Measurements from ENCODE around the gene CARD19. TPM values are rescaled to one million over a fixed set of nuclear protein-coding genes. Genes with fewer than 3 reads are reported as not detected.

The CARD19 gene
- total and polyA plus RNA-seq, 11 donors, result 24.2 to 46.2 (median 30.5) TPM

- no peak for TF ChIP-seq POLR2A (IDR thresholded peaks at IDR 0.05)
- Histone ChIP-seq H3K9me3 (no peaks in the 10 kb centered on the region), H3K4me1 (peaks cover 4 to 72% (median 44%) of the 10 kb centered on the region in 12 donors), H3K27ac (no peak overlapping the region), H3K4me3 (no peak overlapping the region), H3K36me3 (peaks cover 0 to 70% (median 44%) of the 10 kb centered on the region in 9 donors), H3K27me3 (no peaks in the 10 kb centered on the region)
- WGBS, 4 donors, result 91 to 95% (median 94%) methylated on average over 13 to 16 of the region's 16 CpGs
- ATAC-seq (no peak), DNase-seq (peak in 2 of 5 donors; percentile 22 to 33)
- intact Hi-C loops (cut with DNase I), result no loop called here
These were observed 28.8 kb downstream of the CARD19 start for GRCh38 chr9:93124793-93125192.

DNA sequence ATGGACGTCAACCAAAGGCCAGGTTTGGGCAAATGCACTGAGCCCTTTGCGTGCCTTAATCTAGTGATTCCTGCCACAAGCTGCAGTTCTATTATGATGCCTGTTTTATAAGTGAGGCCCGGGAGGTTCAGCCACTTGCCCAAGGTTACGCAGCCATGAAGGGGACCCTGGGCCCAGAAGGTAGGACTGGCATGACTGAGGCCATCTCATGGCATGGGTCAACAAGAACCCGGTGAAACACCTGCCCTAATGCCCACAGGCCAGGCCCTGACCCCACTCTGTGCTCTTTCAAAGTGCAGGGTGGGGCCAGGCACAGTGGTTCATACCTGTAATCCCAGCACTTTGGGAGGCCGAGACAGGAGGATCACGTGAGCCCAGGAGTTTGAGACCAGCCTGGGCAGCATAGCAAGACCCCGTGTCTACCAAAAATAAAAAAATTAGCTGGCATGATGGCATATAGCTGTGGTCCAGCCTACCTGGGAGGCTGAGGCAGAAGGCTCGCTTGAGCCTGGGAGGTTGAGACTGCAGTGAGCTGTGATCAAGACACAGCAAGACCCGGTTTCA lies 29.4 kb downstream of the CARD19 start:
- H3K4me3 ChIP-seq, result no peak overlapping the region
- H3K4me1 ChIP-seq, result peaks cover 8 to 72% (median 44%) of the 10 kb centered on the region in 12 donors
- DNase-seq, result peak in 1 of 5 donors; percentile 9
- no peaks in the 10 kb centered on the region for H3K27me3 ChIP-seq
- WGBS, 4 donors, result 95 to 96% (median 96%) methylated on average over 10 of the region's 10 CpGs
- H3K36me3 ChIP-seq, result peaks cover 0 to 74% (median 44%) of the 10 kb centered on the region in 9 donors
- peak overlapping the region in 1 of 12 donors; percentile 47 for H3K27ac ChIP-seq
- ATAC-seq, result no peak
- no peak for TF ChIP-seq POLR2A (IDR thresholded peaks at IDR 0.05)
- TF ChIP-seq CTCF (IDR thresholded peaks at IDR 0.05), result no peak
- intact Hi-C loops (cut with DNase I), result no loop called here
- no peaks in the 10 kb centered on the region for H3K9me3 ChIP-seq

DNA sequence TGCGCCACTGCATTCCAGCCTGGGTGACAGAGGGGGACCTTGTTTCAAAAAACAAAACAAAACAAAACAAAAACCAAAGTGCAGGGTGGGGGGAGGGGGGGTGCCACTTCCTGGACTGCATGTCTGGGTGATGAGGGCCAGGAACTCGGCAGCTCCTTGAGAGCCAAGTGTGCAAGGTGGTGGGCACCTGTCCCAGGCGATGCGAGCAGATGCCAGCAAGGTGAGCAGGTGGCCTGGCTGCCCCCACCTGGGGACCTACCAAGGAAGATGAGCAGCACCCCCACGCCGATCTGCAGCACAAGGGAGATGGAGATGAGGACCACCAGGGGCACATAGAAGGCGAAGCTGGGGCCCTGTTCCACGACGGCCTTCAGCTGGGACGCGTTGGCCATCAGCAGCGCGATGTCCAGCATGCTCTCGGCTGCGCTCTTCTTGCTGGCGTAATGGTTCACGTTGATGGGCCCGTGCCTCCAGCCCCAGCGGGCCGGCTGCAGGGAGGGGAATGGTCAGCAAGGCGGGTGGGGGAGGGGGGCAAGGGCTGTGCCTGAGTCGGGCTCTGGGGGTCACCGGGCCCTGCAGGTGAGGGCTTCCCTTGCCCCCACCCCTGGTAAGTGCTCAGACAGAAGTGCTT lies 30.2 kb downstream of the CARD19 start:
- Histone ChIP-seq H3K4me3 (no peak overlapping the region), H3K27ac (peak overlapping the region in 11 of 12 donors; percentile 3 to 96 (median 69)), H3K4me1 (peaks cover 8 to 72% (median 49%) of the 10 kb centered on the region in 12 donors), H3K27me3 (no peaks in the 10 kb centered on the region), H3K36me3 (peaks cover 0 to 70% (median 40%) of the 10 kb centered on the region in 9 donors), H3K9me3 (no peaks in the 10 kb centered on the region)
- TF ChIP-seq POLR2A (IDR thresholded peaks at IDR 0.05) (no peak), CTCF (IDR thresholded peaks at IDR 0.05) (no peak)
- DNase-seq (peak in 1 of 5 donors; percentile 58), ATAC-seq (no peak)
- intact Hi-C loops (cut with DNase I), result no loop called here
- WGBS, 4 donors, result 82 to 84% (median 84%) methylated on average over 7 to 23 of the region's 23 CpGs

DNA sequence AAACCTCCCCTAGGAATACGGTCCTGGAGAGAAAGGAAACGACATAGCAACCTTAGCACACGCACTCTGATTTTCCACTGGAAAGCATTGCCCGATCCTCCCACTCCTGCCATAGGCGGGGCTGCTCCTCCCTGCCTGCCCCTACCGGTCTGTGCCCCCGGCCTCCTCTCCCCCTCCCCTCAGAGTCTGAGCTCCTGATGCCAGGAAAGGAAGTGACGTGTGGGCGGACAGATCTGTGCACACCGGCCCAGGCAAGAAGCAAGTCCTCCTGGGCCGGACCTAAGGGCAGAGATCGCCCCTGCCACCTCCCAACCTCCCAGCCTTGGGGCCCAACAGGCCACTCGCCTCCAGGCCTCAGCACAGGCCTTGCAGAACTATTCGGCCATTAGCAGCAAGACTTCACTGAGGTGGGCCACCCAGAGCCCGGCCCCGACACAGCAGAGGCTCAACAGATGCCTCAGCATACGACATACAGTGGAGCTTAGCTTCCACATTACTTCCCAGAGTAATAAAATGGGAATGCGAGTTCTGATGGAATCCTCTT lies 30.9 kb downstream of the CARD19 start:
- TF ChIP-seq CTCF (IDR thresholded peaks at IDR 0.05) (no peak), POLR2A (IDR thresholded peaks at IDR 0.05) (no peak)
- intact Hi-C loops (cut with DNase I), result no loop called here
- Histone ChIP-seq H3K36me3 (peaks cover 0 to 64% (median 34%) of the 10 kb centered on the region in 9 donors), H3K4me1 (peaks cover 8 to 75% (median 55%) of the 10 kb centered on the region in 12 donors), H3K9me3 (no peaks in the 10 kb centered on the region), H3K27me3 (no peaks in the 10 kb centered on the region), H3K4me3 (peak overlapping the region in 1 of 12 donors; percentile 10), H3K27ac (peak overlapping the region in 11 of 12 donors; percentile 3 to 96 (median 69))
- DNase-seq (peak in 3 of 5 donors; percentile 49 to 59 (median 58)), ATAC-seq (peak; percentile 20 to 47 (median 39))
- 38 to 48% (median 44%) methylated on average over 12 to 18 of the region's 18 CpGs for WGBS, 4 donors

Measured in heart left ventricle (tissue), 16 donors.